Hepatocyte (in vitro differentiated cells): ENCODE results near the gene PPP1R2.

Experiments
- CTCF ChIP-seq: fragments of 200-600 bp; sonication (generic); IDR thresholded peaks from 2 replicates; pipeline ENCODE4 v1.5.1; 2016; ENCODE audit warnings: antibody characterized with exemption, mild to moderate bottlenecking; ENCODE audit not compliant: poor library complexity
- EZH2 ChIP-seq: fragments of 200-600 bp; sonication (generic); IDR thresholded peaks from 2 replicates; pipeline ENCODE4 v1.6.1; 2016; ENCODE audit warnings: antibody characterized with exemption, mild to moderate bottlenecking, borderline replicate concordance
- EZH2phosphoT487 ChIP-seq: fragments of 200-600 bp; sonication (generic); IDR thresholded peaks from one replicate; pipeline ENCODE4 v1.6.1; 2018; ENCODE audit warnings: antibody characterized with exemption, mild to moderate bottlenecking, low read depth, moderate library complexity; ENCODE audit not compliant: unreplicated experiment, severe bottlenecking

DNA sequence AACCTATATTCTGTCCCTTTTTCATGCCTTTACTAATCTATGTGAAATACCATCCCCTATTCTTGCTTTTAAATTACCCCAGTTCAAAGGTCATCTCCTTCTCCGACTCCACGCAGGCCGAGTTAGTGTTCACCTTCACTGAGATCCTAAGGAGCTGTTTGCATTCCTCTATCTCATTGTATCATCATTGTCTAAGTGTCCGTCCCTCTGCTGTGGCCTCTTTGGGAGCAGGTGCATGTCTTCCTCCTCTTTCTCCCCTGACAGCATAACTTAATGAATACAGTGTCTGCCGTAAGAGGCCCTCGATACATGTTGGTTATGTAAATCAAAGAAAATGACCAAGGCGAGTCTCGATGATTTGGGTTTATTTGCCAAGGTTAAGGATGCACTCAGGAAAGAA, 4.9 kb upstream of the PPP1R2 start:
- TF ChIP-seq CTCF = no peak
- no peak for TF ChIP-seq EZH2
- no peak for TF ChIP-seq EZH2phosphoT487
